Uterus (tissue), 2 donors: ENCODE data around the gene ITSN1.

Experiments
- CTCF ChIP-seq, 4 experiments: fragments of 200-600 bp in 2 of 4; fragments of 450-650 bp in 2 of 4; sonication (generic) in 2 of 4; IDR thresholded peaks; one replicate each; pipeline ENCODE4 v1.5.1; 2016 to 2019; ENCODE audit warnings: antibody characterized with exemption in 4 of 4, mild to moderate bottlenecking in 2 of 4, moderate library complexity in 1 of 4
- POLR2A ChIP-seq, 2 donors: fragments of 450-650 bp; IDR thresholded peaks; one replicate each; pipeline ENCODE4 v1.6.1; 2016; ENCODE audit warnings: antibody characterized with exemption in 2 of 2, mild to moderate bottlenecking in 1 of 2, moderate library complexity in 1 of 2

- no peak for TF ChIP-seq POLR2A (IDR thresholded peaks at IDR 0.05)
- TF ChIP-seq CTCF (IDR thresholded peaks at IDR 0.05) = no peak
Observed at GRCh38 chr21:33885172-33885514, 242.8 kb downstream of the ITSN1 start.
